ENCODE measurements around the gene LRRC37A2.
"Not testable (repeated sequence)": the region's sequence is repeated elsewhere in the genome, so short reads cannot be mapped to it uniquely, and the experiment has no call there.

GRCh38 chr17:46534716-46535115 lies 22.4 kb downstream of the LRRC37A2 start:
- TF ChIP-seq CTCF (IDR thresholded peaks at IDR 0.05); POLR2A (IDR thresholded peaks at IDR 0.05; ENCODE audit: low read depth): not testable (repeated sequence)

All from esophagus muscularis mucosa (tissue), 3 donors.